ENCODE measurements around the gene PAPPA2.

- TF ChIP-seq POLR2A (IDR thresholded peaks at IDR 0.05) (no peak), CTCF (IDR thresholded peaks at IDR 0.05) (no peak)
Measured at GRCh38 chr1:176551146-176551545, 88.2 kb downstream of the PAPPA2 start.
